Measurements from ENCODE around the gene GPA33. TPM values are rescaled to one million over a fixed set of nuclear protein-coding genes. Genes with fewer than 3 reads are reported as not detected.

Gene GPA33
- polyA plus RNA-seq, 3 donors, result 0.21 to 0.34 (median 0.24) TPM

DNA sequence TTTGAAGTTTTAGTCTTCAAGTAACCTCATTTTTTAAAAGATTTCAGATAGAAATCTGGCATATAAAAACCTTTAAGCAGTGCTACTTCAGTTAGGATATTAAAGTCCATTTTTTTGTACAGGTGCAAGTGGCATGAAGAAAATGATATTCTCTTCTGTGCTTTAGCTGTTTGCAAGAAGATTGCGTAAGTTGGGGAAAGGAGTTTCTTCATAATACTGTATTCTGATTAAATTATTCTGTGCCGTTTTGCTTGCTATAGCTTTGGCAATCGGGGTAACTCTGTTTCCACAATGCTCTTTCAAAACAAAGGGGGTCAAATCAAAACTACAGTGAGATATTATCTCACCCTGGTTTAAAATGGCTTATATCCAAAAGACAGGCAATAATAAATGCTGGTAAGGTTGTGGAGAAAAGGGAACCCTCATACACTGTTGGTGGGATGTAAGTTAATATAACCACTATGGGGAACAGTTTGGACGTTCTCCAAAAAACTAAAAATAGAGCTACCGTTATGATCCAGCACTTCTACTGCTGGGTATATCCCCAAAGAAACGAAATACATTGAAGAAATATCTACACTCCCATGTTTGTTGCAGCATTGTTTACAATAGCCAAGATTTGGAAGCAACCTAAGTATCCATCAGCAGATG lies 74.0 kb downstream of the GPA33 start:
- 34 to 66% (median 43%) methylated on average over 6 of the region's 6 CpGs for WGBS, 3 donors
- no peak overlapping the region for H3K27ac ChIP-seq (ENCODE audit: low read depth, low read length)

- 68 to 79% (median 70%) methylated on average over 8 of the region's 8 CpGs for WGBS, 3 donors
- no peak overlapping the region for H3K27ac ChIP-seq (ENCODE audit: low read depth, low read length)
Measured at GRCh38 chr1:167013108-167013929, 76.9 kb downstream of the GPA33 start.

DNA sequence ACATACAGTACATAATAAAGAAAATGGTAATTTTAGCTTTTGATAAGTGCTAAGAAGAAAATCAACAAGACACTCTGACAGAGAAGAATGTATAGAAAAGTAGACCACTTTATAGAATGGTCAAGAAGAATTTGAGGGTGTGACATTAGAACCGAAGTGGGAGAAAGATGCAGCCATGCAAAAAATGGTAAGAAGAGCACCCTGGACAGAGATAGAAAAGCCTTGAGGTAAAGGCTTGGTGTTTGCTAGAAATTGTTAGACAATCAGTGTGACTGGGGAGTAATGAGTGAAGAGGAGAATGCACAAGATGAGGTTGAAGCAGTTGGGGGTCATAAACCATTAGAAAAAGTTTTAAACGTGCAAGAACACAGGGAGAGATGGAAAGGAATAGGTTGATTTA lies 77.6 kb downstream of the GPA33 start:
- WGBS, 3 donors, result 53 to 75% (median 69%) methylated on average over 2 of the region's 2 CpGs
- H3K27ac ChIP-seq (ENCODE audit: low read depth, low read length), result no peak overlapping the region

DNA sequence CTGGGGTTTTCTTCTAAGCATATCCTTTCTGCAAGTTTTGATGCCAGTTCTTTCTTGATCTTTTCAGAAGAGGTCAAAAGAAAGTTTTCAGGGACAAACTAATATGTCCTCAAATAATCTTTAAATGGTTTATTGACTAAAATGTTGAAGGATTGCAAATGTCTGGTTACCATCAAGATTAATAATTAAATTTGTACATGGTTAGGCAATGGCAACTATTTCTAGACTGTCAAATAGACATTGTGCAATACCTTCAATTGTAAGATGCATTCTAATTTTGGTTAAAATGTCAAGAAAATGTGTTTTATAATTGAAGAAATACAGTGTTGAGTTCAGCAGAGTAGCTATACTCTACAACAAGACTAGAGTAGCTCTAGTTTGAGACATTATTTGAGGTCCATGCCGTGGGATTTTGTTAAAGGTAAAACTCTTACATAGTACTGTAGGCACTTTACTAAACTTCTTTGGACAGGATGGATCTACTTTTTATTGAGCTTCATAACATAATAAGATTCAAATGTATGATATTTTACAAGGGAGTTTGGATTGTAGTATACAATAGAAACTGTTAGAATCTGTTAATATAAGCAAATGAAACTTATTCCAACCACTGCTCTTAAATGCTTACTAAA lies 78.5 kb downstream of the GPA33 start:
- H3K27ac ChIP-seq (ENCODE audit: low read depth, low read length), result no peak overlapping the region
- WGBS, 3 donors, result 86 to 91% (median 90%) methylated on average over 1 of the region's 1 CpG

GRCh38 chr1:167003711-167004110 lies 86.5 kb downstream of the GPA33 start:
- no peak overlapping the region for H3K27ac ChIP-seq (ENCODE audit: low read depth, low read length)
- WGBS, 3 donors, result 39 to 89% (median 71%) methylated on average over 2 of the region's 2 CpGs

Other genes starting within 250 kb of the GPA33 start
- 1 to 10 TPM; 4.1 to 5.3 (median 4.4) TPM for gene TADA1, start 214.1 kb downstream of the GPA33 start, polyA plus RNA-seq
- under 1 TPM; 0.09 to 0.11 (median 0.10) TPM for gene ILDR2, start 114.8 kb downstream of the GPA33 start, polyA plus RNA-seq
- gene MAEL, start 101.1 kb downstream of the GPA33 start, polyA plus RNA-seq, result under 1 TPM in 1 of 3 donors, not detected in 2; 0.12 TPM
- under 1 TPM; 0.01 to 0.11 (median 0.04) TPM for gene STYXL2, start 3.7 kb upstream of the GPA33 start, polyA plus RNA-seq
- 1 to 10 TPM in 2 of 3 donors, under 1 TPM in 1; 0.97 to 1.8 (median 1.4) TPM for gene POU2F1, start 130.5 kb upstream of the GPA33 start, polyA plus RNA-seq

Measured in adipose tissue (tissue), 3 donors.